SK-N-SH treated with all-trans-retinoic acid at 6 μM for 48 hours (cell line): ENCODE measurements around the gene CD151.
A peak's percentile ranks its signal among the peaks of the same experiment; 100 is the strongest.

Experiments
- ATAC-seq: fragments of 200-7000 bp; cut with Tn5 transposase; 3 replicates; pipeline ENCODE4 v1.9.1; 2020; ENCODE audit warnings: mild to moderate bottlenecking, moderate library complexity
- ARNTL ChIP-seq: fragments of 450-650 bp; formaldehyde crosslinking; IDR thresholded peaks from 2 replicates; pipeline ENCODE4 v1.5.0; 2020; ENCODE audit warnings: low read depth, mild to moderate bottlenecking, moderate library complexity, borderline replicate concordance
- BACH2 ChIP-seq: fragments of 250-450 bp; sonication (Bioruptor Pico); IDR thresholded peaks from 2 replicates; pipeline ENCODE4 v1.9.0; 2021; ENCODE audit warnings: mild to moderate bottlenecking, borderline replicate concordance
- CSDC2 ChIP-seq: fragments of 250-450 bp; sonication (Bioruptor Pico); IDR thresholded peaks from 2 replicates; pipeline ENCODE4 v1.5.0; 2020; ENCODE audit warnings: mild to moderate bottlenecking, moderate library complexity
- ESRRG ChIP-seq: fragments of 250-450 bp; sonication (Bioruptor Pico); IDR thresholded peaks from 2 replicates; pipeline ENCODE4 v1.6.1; 2021; ENCODE audit warnings: mild to moderate bottlenecking
- GLIS3 ChIP-seq: fragments of 250-450 bp; sonication (Bioruptor Pico); IDR thresholded peaks from 2 replicates; pipeline ENCODE4 v1.5.0; 2020; ENCODE audit warnings: mild to moderate bottlenecking, moderate library complexity
- ISL1 ChIP-seq: fragments of 250-450 bp; sonication (Bioruptor Pico); IDR thresholded peaks from 2 replicates; pipeline ENCODE4 v2.1.2; 2022; ENCODE audit warnings: mild to moderate bottlenecking, moderate library complexity
- PPARA ChIP-seq: fragments of 250-450 bp; sonication (Bioruptor Pico); IDR thresholded peaks from 2 replicates; pipeline ENCODE4 v1.5.0; 2020; ENCODE audit warnings: mild to moderate bottlenecking, borderline replicate concordance
- RARB ChIP-seq: fragments of 250-450 bp; sonication (Bioruptor Pico); IDR thresholded peaks from 2 replicates; pipeline ENCODE4 v1.8.0; 2021; ENCODE audit warnings: mild to moderate bottlenecking, moderate library complexity
- SNAI2 ChIP-seq: fragments of 250-450 bp; sonication (Bioruptor Pico); IDR thresholded peaks from 2 replicates; pipeline ENCODE4 v1.5.0; 2020; ENCODE audit warnings: mild to moderate bottlenecking, moderate library complexity
- TCF4 ChIP-seq: fragments of 250-450 bp; sonication (Bioruptor Pico); IDR thresholded peaks from 2 replicates; pipeline ENCODE4 v1.8.0; 2021; ENCODE audit warnings: mild to moderate bottlenecking, moderate library complexity, borderline replicate concordance
- TOX ChIP-seq: fragments of 250-450 bp; sonication (Bioruptor Pico); IDR thresholded peaks from 2 replicates; pipeline ENCODE4 v1.8.0; 2021; ENCODE audit warnings: mild to moderate bottlenecking, moderate library complexity, borderline replicate concordance
- ZC3H10 ChIP-seq: fragments of 250-450 bp; sonication (Bioruptor Pico); IDR thresholded peaks from 2 replicates; pipeline ENCODE4 v1.5.1; 2021; ENCODE audit warnings: mild to moderate bottlenecking, moderate library complexity
- ZFP3 ChIP-seq: fragments of 250-450 bp; sonication (Bioruptor Pico); IDR thresholded peaks from 2 replicates; pipeline ENCODE4 v1.5.0; 2020; ENCODE audit warnings: mild to moderate bottlenecking, moderate library complexity
- ZFP30 ChIP-seq: fragments of 450-650 bp; formaldehyde crosslinking; IDR thresholded peaks from 2 replicates; pipeline ENCODE4 v1.5.0; 2022; ENCODE audit warnings: mild to moderate bottlenecking, moderate library complexity
- ZNF565 ChIP-seq: fragments of 450-650 bp; formaldehyde crosslinking; conservative IDR thresholded peaks from 2 replicates; pipeline ENCODE4 v1.5.0; 2020; ENCODE audit warnings: low read depth, mild to moderate bottlenecking, moderate library complexity
- ZNF70 ChIP-seq: fragments of 450-650 bp; formaldehyde crosslinking; IDR thresholded peaks from 2 replicates; pipeline ENCODE4 v1.5.0; 2020; ENCODE audit warnings: mild to moderate bottlenecking, moderate library complexity
- ZNF8 ChIP-seq: fragments of 450-650 bp; formaldehyde crosslinking; IDR thresholded peaks from 2 replicates; pipeline ENCODE4 v1.5.0; 2020; ENCODE audit warnings: mild to moderate bottlenecking, moderate library complexity
- TF ChIP-seq, protein P1 (sequence below): fragments of 250-450 bp; sonication (Bioruptor Pico); IDR thresholded peaks from 2 replicates; pipeline ENCODE4 v1.5.0; 2020; ENCODE audit warnings: mild to moderate bottlenecking, moderate library complexity
- TF ChIP-seq, protein P2 (sequence below): fragments of 250-450 bp; sonication (Bioruptor Pico); IDR thresholded peaks from 2 replicates; pipeline ENCODE4 v1.5.1; 2020; ENCODE audit warnings: low read depth, mild to moderate bottlenecking, moderate library complexity
- TF ChIP-seq, protein P3 (sequence below): fragments of 250-450 bp; sonication (Bioruptor Pico); IDR thresholded peaks from 2 replicates; pipeline ENCODE4 v1.5.1; 2021; ENCODE audit warnings: mild to moderate bottlenecking, moderate library complexity
- TF ChIP-seq, protein P4 (sequence below): fragments of 250-450 bp; sonication (Bioruptor Pico); IDR thresholded peaks from 2 replicates; pipeline ENCODE4 v1.8.0; 2021; ENCODE audit warnings: low read depth, mild to moderate bottlenecking, moderate library complexity, borderline replicate concordance
- TF ChIP-seq, protein P5 (sequence below): fragments of 250-450 bp; sonication (Bioruptor Pico); IDR thresholded peaks from 2 replicates; pipeline ENCODE4 v1.8.0; 2020; ENCODE audit warnings: mild to moderate bottlenecking, moderate library complexity, borderline replicate concordance

Gene CD151

DNA sequence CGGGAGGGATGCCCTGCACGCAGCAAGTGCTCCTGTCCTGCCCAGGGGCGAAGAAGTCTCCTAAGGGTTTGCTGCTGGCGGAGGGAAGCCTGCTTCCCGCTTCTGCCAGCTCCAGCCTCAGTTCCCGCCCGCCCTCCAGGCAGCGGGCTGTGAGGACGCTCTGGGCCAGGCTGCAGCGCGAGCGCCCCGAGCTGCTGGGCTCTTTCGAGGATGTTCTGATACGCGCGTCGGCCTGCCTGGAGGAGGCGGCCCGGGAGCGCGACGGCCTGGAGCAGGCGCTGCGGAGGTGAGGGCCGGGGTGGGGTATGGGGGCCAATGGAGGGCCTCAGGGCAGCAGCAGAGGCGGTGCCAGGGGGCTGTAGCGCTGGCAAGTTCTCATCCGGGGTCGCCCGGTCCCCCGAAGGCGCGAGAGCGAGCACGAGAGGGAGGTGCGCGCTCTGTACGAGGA is 2.9 kb upstream of the CD151 start (continued):
- TF ChIP-seq, protein P1, sequence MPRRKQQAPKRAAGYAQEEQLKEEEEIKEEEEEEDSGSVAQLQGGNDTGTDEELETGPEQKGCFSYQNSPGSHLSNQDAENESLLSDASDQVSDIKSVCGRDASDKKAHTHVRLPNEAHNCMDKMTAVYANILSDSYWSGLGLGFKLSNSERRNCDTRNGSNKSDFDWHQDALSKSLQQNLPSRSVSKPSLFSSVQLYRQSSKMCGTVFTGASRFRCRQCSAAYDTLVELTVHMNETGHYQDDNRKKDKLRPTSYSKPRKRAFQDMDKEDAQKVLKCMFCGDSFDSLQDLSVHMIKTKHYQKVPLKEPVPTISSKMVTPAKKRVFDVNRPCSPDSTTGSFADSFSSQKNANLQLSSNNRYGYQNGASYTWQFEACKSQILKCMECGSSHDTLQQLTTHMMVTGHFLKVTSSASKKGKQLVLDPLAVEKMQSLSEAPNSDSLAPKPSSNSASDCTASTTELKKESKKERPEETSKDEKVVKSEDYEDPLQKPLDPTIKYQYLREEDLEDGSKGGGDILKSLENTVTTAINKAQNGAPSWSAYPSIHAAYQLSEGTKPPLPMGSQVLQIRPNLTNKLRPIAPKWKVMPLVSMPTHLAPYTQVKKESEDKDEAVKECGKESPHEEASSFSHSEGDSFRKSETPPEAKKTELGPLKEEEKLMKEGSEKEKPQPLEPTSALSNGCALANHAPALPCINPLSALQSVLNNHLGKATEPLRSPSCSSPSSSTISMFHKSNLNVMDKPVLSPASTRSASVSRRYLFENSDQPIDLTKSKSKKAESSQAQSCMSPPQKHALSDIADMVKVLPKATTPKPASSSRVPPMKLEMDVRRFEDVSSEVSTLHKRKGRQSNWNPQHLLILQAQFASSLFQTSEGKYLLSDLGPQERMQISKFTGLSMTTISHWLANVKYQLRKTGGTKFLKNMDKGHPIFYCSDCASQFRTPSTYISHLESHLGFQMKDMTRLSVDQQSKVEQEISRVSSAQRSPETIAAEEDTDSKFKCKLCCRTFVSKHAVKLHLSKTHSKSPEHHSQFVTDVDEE (CRISPR knock-in tag), result no peak
- no peak for TF ChIP-seq GLIS3

DNA sequence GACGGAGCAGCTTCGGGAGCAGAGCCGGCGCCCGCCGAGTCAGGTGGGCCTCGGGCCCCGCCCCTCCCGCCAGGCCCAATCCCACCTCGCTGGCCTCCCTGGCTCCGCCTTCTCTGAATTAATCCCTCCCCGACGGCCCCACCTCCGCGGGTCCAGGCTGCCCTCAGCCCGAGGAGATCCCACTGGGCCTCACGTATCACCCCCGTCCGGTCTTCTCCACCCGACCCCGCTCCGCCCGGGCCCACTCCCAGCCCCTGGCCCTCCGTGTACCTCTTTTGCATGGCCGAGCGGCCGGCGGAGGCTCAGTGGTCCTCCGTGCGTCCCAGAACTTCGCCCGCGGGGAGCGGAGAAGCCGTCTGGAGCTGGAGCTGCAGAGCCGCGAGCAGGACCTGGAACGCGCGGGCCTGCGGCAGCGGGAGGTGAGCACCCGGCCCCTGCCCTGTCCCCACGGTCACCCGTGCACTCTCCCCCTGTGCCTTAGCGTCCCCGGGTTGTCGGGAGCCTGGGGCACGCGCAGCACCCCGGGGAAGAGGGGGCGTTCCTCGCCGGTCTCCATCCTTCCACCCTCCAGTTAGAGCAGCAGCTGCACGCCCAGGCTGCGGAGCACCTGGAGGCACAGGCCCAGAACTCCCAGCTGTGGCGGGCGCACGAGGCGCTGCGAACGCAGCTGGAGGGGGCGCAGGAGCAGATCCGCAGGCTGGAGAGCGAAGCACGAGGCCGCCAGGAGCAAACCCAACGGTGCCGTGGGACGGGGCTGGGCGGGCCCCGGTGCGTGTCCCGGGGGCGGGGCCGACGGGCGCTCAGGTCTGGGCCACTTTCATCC is 2.2 kb upstream of the CD151 start:
- TF ChIP-seq TCF4 (CRISPR knock-in tag) (no peak), ESRRG (CRISPR knock-in tag) (no peak), CSDC2 (CRISPR knock-in tag) (no peak), ZC3H10 (CRISPR knock-in tag) (no peak), ISL1 (CRISPR knock-in tag) (no peak), ZNF70 (CRISPR knock-in tag) (no peak), ZFP30 (CRISPR knock-in tag) (no peak), ZFP3 (CRISPR knock-in tag) (no peak)
- TF ChIP-seq, protein P2, sequence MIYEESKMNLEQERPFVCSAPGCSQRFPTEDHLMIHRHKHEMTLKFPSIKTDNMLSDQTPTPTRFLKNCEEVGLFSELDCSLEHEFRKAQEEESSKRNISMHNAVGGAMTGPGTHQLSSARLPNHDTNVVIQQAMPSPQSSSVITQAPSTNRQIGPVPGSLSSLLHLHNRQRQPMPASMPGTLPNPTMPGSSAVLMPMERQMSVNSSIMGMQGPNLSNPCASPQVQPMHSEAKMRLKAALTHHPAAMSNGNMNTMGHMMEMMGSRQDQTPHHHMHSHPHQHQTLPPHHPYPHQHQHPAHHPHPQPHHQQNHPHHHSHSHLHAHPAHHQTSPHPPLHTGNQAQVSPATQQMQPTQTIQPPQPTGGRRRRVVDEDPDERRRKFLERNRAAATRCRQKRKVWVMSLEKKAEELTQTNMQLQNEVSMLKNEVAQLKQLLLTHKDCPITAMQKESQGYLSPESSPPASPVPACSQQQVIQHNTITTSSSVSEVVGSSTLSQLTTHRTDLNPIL (CRISPR knock-in tag), result no peak
- TF ChIP-seq, protein P3, sequence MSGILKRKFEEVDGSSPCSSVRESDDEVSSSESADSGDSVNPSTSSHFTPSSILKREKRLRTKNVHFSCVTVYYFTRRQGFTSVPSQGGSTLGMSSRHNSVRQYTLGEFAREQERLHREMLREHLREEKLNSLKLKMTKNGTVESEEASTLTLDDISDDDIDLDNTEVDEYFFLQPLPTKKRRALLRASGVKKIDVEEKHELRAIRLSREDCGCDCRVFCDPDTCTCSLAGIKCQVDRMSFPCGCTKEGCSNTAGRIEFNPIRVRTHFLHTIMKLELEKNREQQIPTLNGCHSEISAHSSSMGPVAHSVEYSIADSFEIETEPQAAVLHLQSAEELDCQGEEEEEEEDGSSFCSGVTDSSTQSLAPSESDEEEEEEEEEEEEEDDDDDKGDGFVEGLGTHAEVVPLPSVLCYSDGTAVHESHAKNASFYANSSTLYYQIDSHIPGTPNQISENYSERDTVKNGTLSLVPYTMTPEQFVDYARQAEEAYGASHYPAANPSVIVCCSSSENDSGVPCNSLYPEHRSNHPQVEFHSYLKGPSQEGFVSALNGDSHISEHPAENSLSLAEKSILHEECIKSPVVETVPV (CRISPR knock-in tag), result no peak
- peak; percentile 21 for ATAC-seq

DNA sequence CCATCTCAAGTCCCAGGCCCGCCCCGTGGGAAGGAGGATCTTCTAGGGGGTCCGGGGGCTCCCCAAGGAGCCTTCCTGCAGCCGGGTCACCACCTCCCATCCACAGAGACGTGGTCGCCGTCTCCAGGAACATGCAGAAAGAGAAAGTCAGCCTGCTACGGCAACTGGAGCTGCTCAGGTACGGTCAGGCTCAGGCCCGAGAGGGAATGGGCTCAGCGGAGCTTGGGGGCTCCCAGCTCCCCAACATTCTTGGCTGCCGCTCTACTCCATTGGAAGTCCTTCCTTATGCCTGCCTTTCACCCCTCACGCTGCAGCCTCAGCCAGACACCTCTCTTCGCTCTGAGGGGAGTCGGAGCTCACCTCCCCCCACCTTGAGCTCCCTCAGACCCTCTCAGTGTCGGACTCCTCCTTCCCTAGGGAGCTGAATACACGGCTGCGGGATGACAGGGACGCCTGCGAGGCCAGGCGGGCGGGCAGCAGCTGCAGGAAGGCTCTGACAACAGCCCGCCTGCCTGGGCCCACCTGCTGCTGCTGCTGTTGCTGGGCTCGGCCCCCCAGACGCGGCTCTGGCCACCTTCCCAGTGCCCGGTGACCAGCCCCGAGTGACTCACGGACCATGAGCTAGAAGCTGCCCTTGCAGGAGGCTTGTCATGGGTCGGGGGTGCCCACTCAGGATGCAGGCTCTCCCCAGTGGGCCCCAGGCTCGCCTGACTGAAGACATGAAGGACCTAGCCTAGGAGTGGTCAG is 1.5 kb upstream of the CD151 start:
- TF ChIP-seq, protein P1 (CRISPR knock-in tag), result no peak
- TF ChIP-seq PPARA (CRISPR knock-in tag), result no peak
- TF ChIP-seq, protein P4, sequence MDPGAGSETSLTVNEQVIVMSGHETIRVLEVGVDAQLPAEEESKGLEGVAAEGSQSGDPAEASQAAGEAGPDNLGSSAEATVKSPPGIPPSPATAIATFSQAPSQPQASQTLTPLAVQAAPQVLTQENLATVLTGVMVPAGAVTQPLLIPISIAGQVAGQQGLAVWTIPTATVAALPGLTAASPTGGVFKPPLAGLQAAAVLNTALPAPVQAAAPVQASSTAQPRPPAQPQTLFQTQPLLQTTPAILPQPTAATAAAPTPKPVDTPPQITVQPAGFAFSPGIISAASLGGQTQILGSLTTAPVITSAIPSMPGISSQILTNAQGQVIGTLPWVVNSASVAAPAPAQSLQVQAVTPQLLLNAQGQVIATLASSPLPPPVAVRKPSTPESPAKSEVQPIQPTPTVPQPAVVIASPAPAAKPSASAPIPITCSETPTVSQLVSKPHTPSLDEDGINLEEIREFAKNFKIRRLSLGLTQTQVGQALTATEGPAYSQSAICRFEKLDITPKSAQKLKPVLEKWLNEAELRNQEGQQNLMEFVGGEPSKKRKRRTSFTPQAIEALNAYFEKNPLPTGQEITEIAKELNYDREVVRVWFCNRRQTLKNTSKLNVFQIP (CRISPR knock-in tag), result no peak
- no peak for TF ChIP-seq TCF4 (CRISPR knock-in tag)
- TF ChIP-seq ZNF565 (CRISPR knock-in tag), result no peak
- TF ChIP-seq ZNF70 (CRISPR knock-in tag), result no peak
- TF ChIP-seq SNAI2 (CRISPR knock-in tag), result no peak
- no peak for TF ChIP-seq TOX (CRISPR knock-in tag)
- no peak for TF ChIP-seq CSDC2 (CRISPR knock-in tag)
- no peak for TF ChIP-seq ZFP30 (CRISPR knock-in tag)
- no peak for TF ChIP-seq BACH2 (CRISPR knock-in tag)
- no peak for TF ChIP-seq ZNF8 (CRISPR knock-in tag)
- TF ChIP-seq ARNTL, result no peak
- no peak for TF ChIP-seq RARB
- TF ChIP-seq, protein P5, sequence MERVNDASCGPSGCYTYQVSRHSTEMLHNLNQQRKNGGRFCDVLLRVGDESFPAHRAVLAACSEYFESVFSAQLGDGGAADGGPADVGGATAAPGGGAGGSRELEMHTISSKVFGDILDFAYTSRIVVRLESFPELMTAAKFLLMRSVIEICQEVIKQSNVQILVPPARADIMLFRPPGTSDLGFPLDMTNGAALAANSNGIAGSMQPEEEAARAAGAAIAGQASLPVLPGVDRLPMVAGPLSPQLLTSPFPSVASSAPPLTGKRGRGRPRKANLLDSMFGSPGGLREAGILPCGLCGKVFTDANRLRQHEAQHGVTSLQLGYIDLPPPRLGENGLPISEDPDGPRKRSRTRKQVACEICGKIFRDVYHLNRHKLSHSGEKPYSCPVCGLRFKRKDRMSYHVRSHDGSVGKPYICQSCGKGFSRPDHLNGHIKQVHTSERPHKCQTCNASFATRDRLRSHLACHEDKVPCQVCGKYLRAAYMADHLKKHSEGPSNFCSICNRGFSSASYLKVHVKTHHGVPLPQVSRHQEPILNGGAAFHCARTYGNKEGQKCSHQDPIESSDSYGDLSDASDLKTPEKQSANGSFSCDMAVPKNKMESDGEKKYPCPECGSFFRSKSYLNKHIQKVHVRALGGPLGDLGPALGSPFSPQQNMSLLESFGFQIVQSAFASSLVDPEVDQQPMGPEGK (CRISPR knock-in tag), result no peak; the same call in 1 of the 2 replicates
- no peak for ATAC-seq
